ENCODE measurements around the gene SRPX2. TPM values are rescaled to one million over a fixed set of nuclear protein-coding genes. Genes with fewer than 3 reads are reported as not detected.

Gene SRPX2
- total RNA-seq, 4 donors from 2014 or later: 22.6 to 38.4 (median 25.6) TPM

GRCh38 chrX:100695302-100695701 is 51.3 kb downstream of the SRPX2 start:
- Histone ChIP-seq H3K4me3 (no peak overlapping the region), H3K36me3 (no peaks in the 10 kb centered on the region), H3K9me3 (no peaks in the 10 kb centered on the region), H3K27me3 (no peaks in the 10 kb centered on the region), H3K4me1 (no peaks in the 10 kb centered on the region), H3K27ac (no peak overlapping the region)
- 39 to 45% methylated on average over 2 of the region's 2 CpGs for WGBS, 2 donors
- intact Hi-C loops (cut with DNase I): no loop called here
- TF ChIP-seq POLR2A (IDR thresholded peaks at IDR 0.05) (no peak), CTCF (IDR thresholded peaks at IDR 0.05) (no peak)
- DNase-seq: no peak

DNA sequence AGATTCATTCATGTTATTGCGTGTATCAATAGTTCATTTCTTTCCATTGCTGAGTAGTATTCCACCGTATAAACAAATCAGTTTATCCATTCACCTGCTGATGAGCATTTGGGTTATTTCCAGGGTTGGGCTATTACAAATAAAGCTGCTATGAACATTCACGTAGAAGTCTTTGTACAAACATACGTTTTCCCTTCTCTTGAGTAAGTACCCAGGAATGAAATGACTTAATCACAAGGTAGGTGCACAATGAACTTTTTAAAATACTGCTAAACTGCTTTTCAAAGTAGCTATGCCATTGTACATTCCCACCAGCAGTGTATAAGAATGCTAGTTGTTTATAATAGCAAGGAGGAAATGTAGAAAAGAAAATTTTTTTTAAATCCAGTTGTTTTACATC is 52.0 kb downstream of the SRPX2 start:
- H3K27me3 ChIP-seq: no peaks in the 10 kb centered on the region
- no peak overlapping the region for H3K4me3 ChIP-seq
- no peak for TF ChIP-seq CTCF (IDR thresholded peaks at IDR 0.05)
- TF ChIP-seq POLR2A (IDR thresholded peaks at IDR 0.05): no peak
- DNase-seq: no peak
- intact Hi-C loops (cut with DNase I): no loop called here
- no peak overlapping the region for H3K27ac ChIP-seq
- 53 to 58% methylated on average over 4 of the region's 4 CpGs for WGBS, 2 donors
- H3K9me3 ChIP-seq: no peaks in the 10 kb centered on the region
- H3K4me1 ChIP-seq: no peaks in the 10 kb centered on the region
- H3K36me3 ChIP-seq: peaks cover 0 to 6% (median 0%) of the 10 kb centered on the region in 3 donors

DNA sequence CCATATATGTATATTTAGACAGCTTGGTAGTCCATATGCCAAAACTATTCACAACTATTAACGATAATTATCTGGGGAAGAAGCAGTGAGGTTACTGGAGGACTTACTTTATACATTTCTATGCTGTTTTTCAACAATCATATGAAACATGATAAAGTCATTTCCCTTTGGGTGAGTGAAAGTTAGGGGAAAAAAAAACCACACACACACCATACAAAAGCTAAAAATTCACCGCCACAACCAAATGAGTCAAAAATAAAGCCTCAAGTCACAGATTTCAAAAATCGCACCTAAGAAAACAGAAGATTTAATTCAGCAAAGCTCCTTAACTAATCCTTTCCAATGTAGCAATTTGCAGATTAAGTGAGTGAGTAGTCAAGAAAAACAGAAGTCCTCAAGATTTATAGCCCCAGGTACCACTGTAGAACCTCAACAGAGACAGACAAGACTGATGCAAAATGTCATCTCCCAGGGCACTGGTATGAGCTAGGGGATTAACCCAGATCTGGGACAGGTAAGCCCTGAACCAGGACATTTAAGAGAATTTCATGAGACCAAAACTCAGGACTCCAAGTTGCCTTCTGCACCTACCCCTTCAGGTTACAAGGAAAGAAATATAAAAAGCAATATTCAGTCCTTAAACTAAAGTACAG is 52.8 kb downstream of the SRPX2 start:
- TF ChIP-seq POLR2A (IDR thresholded peaks at IDR 0.05) (no peak), CTCF (IDR thresholded peaks at IDR 0.05) (no peak)
- Histone ChIP-seq H3K9me3 (no peaks in the 10 kb centered on the region), H3K4me3 (no peak overlapping the region), H3K36me3 (peaks cover 0 to 14% (median 0%) of the 10 kb centered on the region in 3 donors), H3K27me3 (no peaks in the 10 kb centered on the region), H3K4me1 (no peaks in the 10 kb centered on the region), H3K27ac (no peak overlapping the region)
- DNase-seq: no peak
- 78 to 90% methylated on average over 3 of the region's 3 CpGs for WGBS, 2 donors
- intact Hi-C loops (cut with DNase I): no loop called here

GRCh38 chrX:100698551-100698950 is 54.6 kb downstream of the SRPX2 start:
- peaks cover 0 to 14% (median 0%) of the 10 kb centered on the region in 3 donors for H3K36me3 ChIP-seq
- intact Hi-C loops (cut with DNase I): no loop called here
- H3K27me3 ChIP-seq: no peaks in the 10 kb centered on the region
- no peaks in the 10 kb centered on the region for H3K4me1 ChIP-seq
- TF ChIP-seq POLR2A (IDR thresholded peaks at IDR 0.05) (no peak), CTCF (IDR thresholded peaks at IDR 0.05) (no peak)
- no peaks in the 10 kb centered on the region for H3K9me3 ChIP-seq
- no peak overlapping the region for H3K27ac ChIP-seq
- H3K4me3 ChIP-seq: no peak overlapping the region
- DNase-seq: no peak

DNA sequence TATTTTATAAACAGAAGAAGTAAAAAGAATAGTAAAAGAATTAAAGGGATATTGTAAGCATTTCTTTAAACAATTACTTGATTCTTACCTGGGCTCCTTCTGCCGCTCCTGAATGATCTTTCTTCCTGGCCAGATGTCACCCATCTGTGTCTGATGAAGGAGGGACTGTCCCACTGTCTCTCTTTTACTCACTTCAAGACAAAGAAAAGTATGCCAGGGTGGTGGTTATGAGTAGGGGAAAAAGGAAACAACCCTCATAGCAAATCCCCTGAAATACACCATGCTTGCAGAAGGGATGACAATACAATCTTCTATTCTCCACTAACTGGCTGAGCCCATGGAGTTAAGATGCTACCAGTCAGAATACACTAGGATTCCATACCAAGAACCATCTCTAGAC is 56.8 kb downstream of the SRPX2 start:
- 87 to 88% methylated on average over 1 of the region's 1 CpG for WGBS, 2 donors
- Histone ChIP-seq H3K27me3 (no peaks in the 10 kb centered on the region), H3K4me3 (no peak overlapping the region), H3K9me3 (no peaks in the 10 kb centered on the region), H3K4me1 (peaks cover 0 to 5% (median 0%) of the 10 kb centered on the region in 3 donors), H3K36me3 (peaks cover 0 to 14% (median 0%) of the 10 kb centered on the region in 3 donors), H3K27ac (no peak overlapping the region)
- DNase-seq: no peak
- TF ChIP-seq CTCF (IDR thresholded peaks at IDR 0.05): no peak
- no peak for TF ChIP-seq POLR2A (IDR thresholded peaks at IDR 0.05)
- intact Hi-C loops (cut with DNase I): no loop called here

All from esophagus squamous epithelium (tissue), 5 donors.